ENCODE results near the gene POLD1.
A peak's percentile ranks its signal among the peaks of the same experiment; 100 is the strongest.

POLD1 gene

DNA sequence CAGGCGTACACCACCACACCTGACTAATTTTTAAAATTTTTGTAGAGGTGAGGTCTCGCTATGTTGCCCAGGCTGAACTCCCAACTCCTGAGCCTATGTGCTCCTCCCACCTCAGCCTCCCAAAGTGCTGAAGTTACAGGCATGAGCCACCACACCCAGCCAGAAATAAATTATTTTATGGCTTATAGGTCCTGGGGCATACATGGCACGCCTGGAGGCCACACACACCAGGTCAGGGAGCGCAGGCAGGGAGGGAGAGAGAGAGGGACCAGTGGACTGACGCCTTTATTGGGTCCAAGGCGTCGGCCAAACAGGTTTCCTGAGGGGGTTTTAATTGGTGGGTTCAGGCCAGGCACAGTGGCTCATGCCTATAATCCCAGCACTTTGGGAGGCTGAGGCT, 41.4 kb downstream of the POLD1 start:
- Histone ChIP-seq H3K9me3 (ENCODE audit: control insufficient read depth in 1 of 2, low read length in 2 of 2) (no peaks in the 10 kb centered on the region), H3K27ac (ENCODE audit: low read depth, low read length) (no peak overlapping the region), H3K4me3 (ENCODE audit: low read depth in 1 of 2, low read length in 2 of 2) (no peak overlapping the region), H3K9ac (ENCODE audit: low read depth in 1 of 2, low read length in 2 of 2) (no peak overlapping the region), H3K36me3 (ENCODE audit: control insufficient read depth in 1 of 2, insufficient read depth in 2 of 2, low read length in 2 of 2) (no peaks in the 10 kb centered on the region), H3K4me1 (ENCODE audit: control insufficient read depth in 1 of 2, insufficient read depth in 2 of 2, low read length in 2 of 2) (peaks cover 4% of the 10 kb centered on the region in 2 donors), H3K27me3 (ENCODE audit: control insufficient read depth in 1 of 2, insufficient read depth in 2 of 2, low read length in 2 of 2) (peaks cover under 1 to 7% of the 10 kb centered on the region in 2 donors)

- Histone ChIP-seq H3K27me3 (ENCODE audit: control insufficient read depth in 1 of 2, insufficient read depth in 2 of 2, low read length in 2 of 2) (peaks cover 6 to 7% of the 10 kb centered on the region in 2 donors), H3K27ac (ENCODE audit: low read depth, low read length) (no peak overlapping the region), H3K9ac (ENCODE audit: low read depth in 1 of 2, low read length in 2 of 2) (peak overlapping the region in 1 of 2 donors; percentile 25), H3K9me3 (ENCODE audit: control insufficient read depth in 1 of 2, low read length in 2 of 2) (no peaks in the 10 kb centered on the region), H3K36me3 (ENCODE audit: control insufficient read depth in 1 of 2, insufficient read depth in 2 of 2, low read length in 2 of 2) (no peaks in the 10 kb centered on the region), H3K4me3 (ENCODE audit: low read depth in 1 of 2, low read length in 2 of 2) (peak overlapping the region; percentile 45 to 52), H3K4me1 (ENCODE audit: control insufficient read depth in 1 of 2, insufficient read depth in 2 of 2, low read length in 2 of 2) (peaks cover 7 to 16% of the 10 kb centered on the region in 2 donors)
Observed at GRCh38 chr19:50427318-50427925, 43.3 kb downstream of the POLD1 start.

DNA sequence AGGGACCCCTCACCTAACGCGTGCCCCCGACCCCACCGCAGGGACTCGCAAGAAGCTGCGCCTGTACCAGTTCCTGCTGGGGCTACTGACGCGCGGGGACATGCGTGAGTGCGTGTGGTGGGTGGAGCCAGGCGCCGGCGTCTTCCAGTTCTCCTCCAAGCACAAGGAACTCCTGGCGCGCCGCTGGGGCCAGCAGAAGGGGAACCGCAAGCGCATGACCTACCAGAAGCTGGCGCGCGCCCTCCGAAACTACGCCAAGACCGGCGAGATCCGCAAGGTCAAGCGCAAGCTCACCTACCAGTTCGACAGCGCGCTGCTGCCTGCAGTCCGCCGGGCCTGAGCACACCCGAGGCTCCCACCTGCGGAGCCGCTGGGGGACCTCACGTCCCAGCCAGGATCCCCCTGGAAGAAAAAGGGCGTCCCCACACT, 43.9 kb downstream of the POLD1 start:
- peaks cover 7 to 11% of the 10 kb centered on the region in 2 donors for H3K27me3 ChIP-seq (ENCODE audit: control insufficient read depth in 1 of 2, insufficient read depth in 2 of 2, low read length in 2 of 2)
- no peaks in the 10 kb centered on the region for H3K9me3 ChIP-seq (ENCODE audit: control insufficient read depth in 1 of 2, low read length in 2 of 2)
- H3K4me3 ChIP-seq (ENCODE audit: low read depth in 1 of 2, low read length in 2 of 2), result peak overlapping the region; percentile 45 to 52
- no peaks in the 10 kb centered on the region for H3K36me3 ChIP-seq (ENCODE audit: control insufficient read depth in 1 of 2, insufficient read depth in 2 of 2, low read length in 2 of 2)
- peak overlapping the region; percentile 25 to 43 for H3K9ac ChIP-seq (ENCODE audit: low read depth in 1 of 2, low read length in 2 of 2)
- H3K4me1 ChIP-seq (ENCODE audit: control insufficient read depth in 1 of 2, insufficient read depth in 2 of 2, low read length in 2 of 2), result peaks cover 9 to 17% of the 10 kb centered on the region in 2 donors
- no peak overlapping the region for H3K27ac ChIP-seq (ENCODE audit: low read depth, low read length)

DNA sequence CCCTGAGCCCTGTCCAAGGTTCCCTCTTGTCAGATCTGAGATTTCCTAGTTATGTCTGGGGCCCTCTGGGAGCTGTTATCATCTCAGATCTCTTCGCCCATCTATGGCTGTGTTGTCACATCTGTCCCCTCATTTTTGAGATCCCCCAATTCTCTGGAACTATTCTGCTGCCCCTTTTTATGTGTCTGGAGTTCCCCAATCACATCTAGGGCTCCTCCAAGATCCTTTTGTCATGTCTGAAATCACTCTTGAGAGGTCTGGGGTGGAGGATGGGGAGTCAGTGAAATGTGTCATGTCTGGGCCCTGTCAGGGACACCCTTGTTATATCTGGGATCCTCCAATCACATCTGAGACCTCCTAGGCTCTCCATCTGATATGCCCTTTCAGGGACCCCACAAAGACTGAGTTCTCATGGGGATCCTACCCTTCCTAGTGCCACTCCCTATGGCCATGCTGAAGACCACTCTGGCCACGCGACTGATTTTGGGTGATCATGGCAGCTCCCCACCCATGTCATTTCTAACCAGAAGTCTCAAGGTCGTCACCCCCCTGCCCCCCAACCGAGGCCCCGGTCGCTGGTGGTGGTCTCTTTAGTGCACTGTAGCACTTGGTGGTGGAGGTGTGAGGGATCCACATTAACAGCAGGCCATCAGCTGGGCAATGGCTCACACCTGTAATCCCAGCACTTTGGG, 44.8 kb downstream of the POLD1 start:
- Histone ChIP-seq H3K36me3 (ENCODE audit: control insufficient read depth in 1 of 2, insufficient read depth in 2 of 2, low read length in 2 of 2) (no peaks in the 10 kb centered on the region), H3K4me1 (ENCODE audit: control insufficient read depth in 1 of 2, insufficient read depth in 2 of 2, low read length in 2 of 2) (peaks cover 9 to 13% of the 10 kb centered on the region in 2 donors), H3K9me3 (ENCODE audit: control insufficient read depth in 1 of 2, low read length in 2 of 2) (no peaks in the 10 kb centered on the region), H3K9ac (ENCODE audit: low read depth in 1 of 2, low read length in 2 of 2) (no peak overlapping the region), H3K27me3 (ENCODE audit: control insufficient read depth in 1 of 2, insufficient read depth in 2 of 2, low read length in 2 of 2) (peaks cover 7 to 11% of the 10 kb centered on the region in 2 donors), H3K4me3 (ENCODE audit: low read depth in 1 of 2, low read length in 2 of 2) (no peak overlapping the region), H3K27ac (ENCODE audit: low read depth, low read length) (no peak overlapping the region)

DNA sequence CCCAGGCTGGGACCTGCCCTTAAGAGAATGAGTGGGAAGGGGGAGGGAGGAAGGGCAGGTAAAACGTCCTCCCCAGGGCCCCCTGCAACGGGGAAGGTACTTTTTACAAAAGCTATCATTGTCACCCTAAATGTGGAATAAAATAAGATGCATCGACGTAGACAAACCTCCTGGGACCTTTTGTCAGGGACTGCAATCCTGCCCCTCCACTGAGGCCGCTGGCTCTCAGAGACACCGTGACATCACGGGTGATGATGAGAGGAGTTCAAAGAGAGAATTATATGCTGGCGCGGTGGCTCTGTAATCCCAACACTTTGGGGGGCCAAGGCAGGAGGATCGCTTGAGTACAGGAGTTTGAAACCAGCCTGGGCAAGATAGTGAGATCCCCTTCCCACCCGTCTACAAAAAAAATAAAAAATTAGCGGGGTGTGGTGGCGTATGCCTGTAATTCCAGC, 46.8 kb downstream of the POLD1 start:
- Histone ChIP-seq H3K9ac (ENCODE audit: low read depth in 1 of 2, low read length in 2 of 2) (peak overlapping the region; percentile 30 to 66), H3K4me1 (ENCODE audit: control insufficient read depth in 1 of 2, insufficient read depth in 2 of 2, low read length in 2 of 2) (peaks cover 9 to 13% of the 10 kb centered on the region in 2 donors), H3K9me3 (ENCODE audit: control insufficient read depth in 1 of 2, low read length in 2 of 2) (no peaks in the 10 kb centered on the region), H3K27ac (ENCODE audit: low read depth, low read length) (no peak overlapping the region), H3K27me3 (ENCODE audit: control insufficient read depth in 1 of 2, insufficient read depth in 2 of 2, low read length in 2 of 2) (peaks cover 7 to 11% of the 10 kb centered on the region in 2 donors), H3K4me3 (ENCODE audit: low read depth in 1 of 2, low read length in 2 of 2) (peak overlapping the region; percentile 77 to 81), H3K36me3 (ENCODE audit: control insufficient read depth in 1 of 2, insufficient read depth in 2 of 2, low read length in 2 of 2) (no peaks in the 10 kb centered on the region)

DNA sequence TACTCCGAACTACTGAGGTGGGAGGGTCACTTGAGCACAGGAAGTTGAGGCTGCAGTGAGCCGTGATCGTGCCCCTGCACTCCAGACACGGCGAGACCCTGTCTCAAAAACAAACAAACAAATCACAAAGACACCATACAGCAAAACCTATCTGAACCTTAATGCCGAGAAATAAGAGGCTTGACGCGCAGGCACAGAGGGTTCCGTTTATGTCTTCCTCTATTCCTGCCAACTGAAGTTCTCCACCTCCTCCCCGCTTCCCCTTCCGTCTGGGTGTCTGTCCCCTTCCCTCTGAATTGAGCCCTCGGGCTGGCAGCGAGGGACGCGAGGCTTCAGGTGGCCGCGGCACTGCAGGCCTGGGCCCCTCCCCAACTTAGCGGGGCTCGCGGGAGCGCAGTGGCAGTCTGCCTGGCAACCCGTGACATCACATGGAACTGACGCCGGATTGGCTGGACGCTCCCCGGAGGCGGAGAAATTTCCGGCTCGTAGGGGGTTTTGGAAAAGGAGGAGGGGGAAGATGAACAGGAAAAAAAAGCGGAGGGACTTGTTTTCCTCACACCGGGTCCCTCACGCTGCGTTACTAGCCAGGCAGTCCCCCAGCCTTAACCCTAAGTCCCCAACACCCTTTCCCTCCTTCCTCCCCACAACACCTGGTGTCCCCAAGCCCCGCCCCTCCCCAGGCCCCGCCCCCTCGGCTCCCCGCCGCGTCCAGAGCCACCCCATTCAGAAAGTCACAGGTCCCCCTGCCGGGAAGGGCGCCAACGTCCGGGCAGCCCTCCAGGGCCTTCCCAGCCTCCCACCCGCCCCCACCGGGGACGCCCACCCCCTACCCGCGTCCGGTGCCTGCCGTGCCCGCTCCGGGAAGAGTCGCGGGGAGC, 47.4 kb downstream of the POLD1 start:
- H3K27ac ChIP-seq (ENCODE audit: low read depth, low read length), result no peak overlapping the region
- peaks cover 7 to 11% of the 10 kb centered on the region in 2 donors for H3K27me3 ChIP-seq (ENCODE audit: control insufficient read depth in 1 of 2, insufficient read depth in 2 of 2, low read length in 2 of 2)
- H3K9ac ChIP-seq (ENCODE audit: low read depth in 1 of 2, low read length in 2 of 2), result peak overlapping the region; percentile 30 to 66
- no peaks in the 10 kb centered on the region for H3K36me3 ChIP-seq (ENCODE audit: control insufficient read depth in 1 of 2, insufficient read depth in 2 of 2, low read length in 2 of 2)
- peak overlapping the region; percentile 77 to 81 for H3K4me3 ChIP-seq (ENCODE audit: low read depth in 1 of 2, low read length in 2 of 2)
- H3K9me3 ChIP-seq (ENCODE audit: control insufficient read depth in 1 of 2, low read length in 2 of 2), result no peaks in the 10 kb centered on the region
- H3K4me1 ChIP-seq (ENCODE audit: control insufficient read depth in 1 of 2, insufficient read depth in 2 of 2, low read length in 2 of 2), result peaks cover 9 to 13% of the 10 kb centered on the region in 2 donors

- Histone ChIP-seq H3K27ac (ENCODE audit: low read depth, low read length) (no peak within 1 kb of the TSS), H3K4me1 (ENCODE audit: control insufficient read depth in 1 of 2, insufficient read depth in 2 of 2, low read length in 2 of 2) (peaks cover 9 to 13% of the 10 kb centered on the region in 2 donors), H3K27me3 (ENCODE audit: control insufficient read depth in 1 of 2, insufficient read depth in 2 of 2, low read length in 2 of 2) (peaks cover 7 to 11% of the 10 kb centered on the region in 2 donors)
Observed at GRCh38 chr19:50432221-50433028, 48.3 kb downstream of the POLD1 start, which contains the start of gene MYBPC2. Gene MYBPC2 (plus strand): TSS chr19:50432892. CDS start chr19:50432954, 62 bp downstream.

GRCh38 chr19:50433201-50434180, 49.3 kb downstream of the POLD1 start:
- peaks cover 4 to 11% of the 10 kb centered on the region in 2 donors for H3K27me3 ChIP-seq (ENCODE audit: control insufficient read depth in 1 of 2, insufficient read depth in 2 of 2, low read length in 2 of 2)
- H3K4me3 ChIP-seq (ENCODE audit: low read depth in 1 of 2, low read length in 2 of 2), result no peak overlapping the region
- no peaks in the 10 kb centered on the region for H3K9me3 ChIP-seq (ENCODE audit: control insufficient read depth in 1 of 2, low read length in 2 of 2)
- H3K27ac ChIP-seq (ENCODE audit: low read depth, low read length), result no peak overlapping the region
- peaks cover 5 to 13% of the 10 kb centered on the region in 2 donors for H3K4me1 ChIP-seq (ENCODE audit: control insufficient read depth in 1 of 2, insufficient read depth in 2 of 2, low read length in 2 of 2)
- H3K9ac ChIP-seq (ENCODE audit: low read depth in 1 of 2, low read length in 2 of 2), result no peak overlapping the region
- no peaks in the 10 kb centered on the region for H3K36me3 ChIP-seq (ENCODE audit: control insufficient read depth in 1 of 2, insufficient read depth in 2 of 2, low read length in 2 of 2)

More at GRCh38 chr19:50432221-50433028, 48.3 kb downstream of the POLD1 start, which contains the start of gene MYBPC2:
- H3K4me3 ChIP-seq (ENCODE audit: low read depth in 1 of 2, low read length in 2 of 2), result peak within 1 kb of the TSS; percentile 77 to 81
- no peaks in the 10 kb centered on the region for H3K9me3 ChIP-seq (ENCODE audit: control insufficient read depth in 1 of 2, low read length in 2 of 2)
- peak within 1 kb of the TSS; percentile 42 to 66 for H3K9ac ChIP-seq (ENCODE audit: low read depth in 1 of 2, low read length in 2 of 2)
- no peaks in the 10 kb centered on the region for H3K36me3 ChIP-seq (ENCODE audit: control insufficient read depth in 1 of 2, insufficient read depth in 2 of 2, low read length in 2 of 2)
